Measurements from ENCODE around the gene ERICH6. TPM values are rescaled to one million over a fixed set of nuclear protein-coding genes. Genes with fewer than 3 reads are reported as not detected.

ERICH6 gene
- total RNA-seq, 1 experiment from 2014 or later = not detected

- H2AFZ ChIP-seq = no peak overlapping the region
- H3K4me1 ChIP-seq (replicated peaks; ENCODE audit: insufficient read depth) = no peaks in the 10 kb centered on the region; the same call in 1 of the 2 replicates
- H3K9me3 ChIP-seq (ENCODE audit: insufficient read depth, low read depth) = no peaks in the 10 kb centered on the region
- H4K20me1 ChIP-seq (ENCODE audit: insufficient read depth) = 0 out of 2 replicates have a peak, but pooled peaks cover 5% of the 10 kb centered on the region
- H3K4me3 ChIP-seq = no peak overlapping the region
- H3K27me3 ChIP-seq (ENCODE audit: insufficient read depth, low read depth) = no peaks in the 10 kb centered on the region
- CTCF ChIA-PET = interaction anchor here (0.6 kb wide), 1 partner anchor 312 kb away, joined by 9 read pairs; no protein-coding TSS in a partner anchor
- no peak for DNase-seq
- no peak overlapping the region for H3K4me2 ChIP-seq
- peaks cover 23% of the 10 kb centered on the region for H3K36me3 ChIP-seq (ENCODE audit: low read depth)
- no peak overlapping the region for H3K27ac ChIP-seq
- BruUV-seq (replicated peaks) = no TSS peak
- H3F3A ChIP-seq (ENCODE audit: insufficient read depth, low read depth) = no peaks in the 10 kb centered on the region; the same call in 1 of the 2 replicates
- peaks cover 77% of the 10 kb centered on the region for H3K79me2 ChIP-seq (ENCODE audit: low read depth)
- POLR2A ChIA-PET (ENCODE audit: unreplicated experiment) = interaction anchor here (0.6 kb wide), 2 partner anchors 205 to 742 kb away, joined by 3 to 5 read pairs; no protein-coding TSS in a partner anchor
- TF ChIP-seq CTCF (conservative IDR thresholded peaks at IDR 0.05) (no peak), EZH2 (IDR thresholded peaks at IDR 0.05; ENCODE audit: low read depth) (no peak)
- H3K9me2 ChIP-seq (ENCODE audit: insufficient read depth) = no peaks in the 10 kb centered on the region
- intact Hi-C loops (cut with micrococcal nuclease; ENCODE audit: unreplicated experiment) = no loop called here
These were observed 89.8 kb downstream of the ERICH6 start for GRCh38 chr3:150613709-150614480.

GRCh38 chr3:150613034-150613433, 90.7 kb downstream of the ERICH6 start:
- H4K20me1 ChIP-seq (ENCODE audit: insufficient read depth) = 0 out of 2 replicates have a peak, but pooled peaks cover 6% of the 10 kb centered on the region
- no peaks in the 10 kb centered on the region for H3K9me3 ChIP-seq (ENCODE audit: insufficient read depth, low read depth)
- peaks cover 78% of the 10 kb centered on the region for H3K79me2 ChIP-seq (ENCODE audit: low read depth)
- H3K4me2 ChIP-seq = no peak overlapping the region
- DNase-seq = no peak
- peaks cover 23% of the 10 kb centered on the region for H3K36me3 ChIP-seq (ENCODE audit: low read depth)
- CTCF ChIA-PET = no interaction called here
- H3K27me3 ChIP-seq (ENCODE audit: insufficient read depth, low read depth) = no peaks in the 10 kb centered on the region
- no peak overlapping the region for H2AFZ ChIP-seq
- H3K9me2 ChIP-seq (ENCODE audit: insufficient read depth) = no peaks in the 10 kb centered on the region
- H3K4me1 ChIP-seq (replicated peaks; ENCODE audit: insufficient read depth) = no peaks in the 10 kb centered on the region; the same call in 1 of the 2 replicates
- no TSS peak for BruUV-seq (replicated peaks)
- intact Hi-C loops (cut with micrococcal nuclease; ENCODE audit: unreplicated experiment) = no loop called here
- no peaks in the 10 kb centered on the region for H3F3A ChIP-seq (ENCODE audit: insufficient read depth, low read depth)
- no peak overlapping the region for H3K4me3 ChIP-seq
- H3K27ac ChIP-seq = no peak overlapping the region
- POLR2A ChIA-PET (ENCODE audit: unreplicated experiment) = no interaction called here
- no peak for TF ChIP-seq CTCF (conservative IDR thresholded peaks at IDR 0.05)
- no peak for TF ChIP-seq EZH2 (IDR thresholded peaks at IDR 0.05; ENCODE audit: low read depth)

- no peak for DNase-seq
- Histone ChIP-seq H3K4me2 (no peak overlapping the region), H4K20me1 (ENCODE audit: insufficient read depth) (0 out of 2 replicates have a peak, but pooled peaks cover 6% of the 10 kb centered on the region), H3K79me2 (ENCODE audit: low read depth) (peaks cover 79% of the 10 kb centered on the region), H3K27me3 (ENCODE audit: insufficient read depth, low read depth) (no peaks in the 10 kb centered on the region), H3F3A (ENCODE audit: insufficient read depth, low read depth) (no peaks in the 10 kb centered on the region), H3K27ac (no peak overlapping the region), H2AFZ (no peak overlapping the region), H3K4me1 (replicated peaks; ENCODE audit: insufficient read depth) (no peaks in the 10 kb centered on the region; the same call in 1 of the 2 replicates), H3K4me3 (no peak overlapping the region), H3K36me3 (ENCODE audit: low read depth) (peaks cover 23% of the 10 kb centered on the region), H3K9me2 (ENCODE audit: insufficient read depth) (no peaks in the 10 kb centered on the region), H3K9me3 (ENCODE audit: insufficient read depth, low read depth) (no peaks in the 10 kb centered on the region)
- ChIA-PET CTCF (no interaction called here), POLR2A (ENCODE audit: unreplicated experiment) (no interaction called here)
- intact Hi-C loops (cut with micrococcal nuclease; ENCODE audit: unreplicated experiment) = no loop called here
- no peak for TF ChIP-seq CTCF (conservative IDR thresholded peaks at IDR 0.05)
- no peak for TF ChIP-seq EZH2 (IDR thresholded peaks at IDR 0.05; ENCODE audit: low read depth)
- BruUV-seq (replicated peaks) = no TSS peak
These were observed 91.2 kb downstream of the ERICH6 start for GRCh38 chr3:150612494-150612893.

Data from PC-9 (cell line).